Activated CD4-positive, alpha-beta T cell treated with anti-CD3 and anti-CD28 coated beads, Interleukin-2, Interleukin-6, amounts not matched to agents 100 ng/mL and 50 ng/mL, durations not matched to agents 16 hours and 8 hours (primary cell): ENCODE results near the gene TPI1.

ENCODE experiments used
- DNase-seq: peaks from one replicate; pipeline ENCODE4 v3.0.0-alpha.2; 2020

Gene TPI1

DNA sequence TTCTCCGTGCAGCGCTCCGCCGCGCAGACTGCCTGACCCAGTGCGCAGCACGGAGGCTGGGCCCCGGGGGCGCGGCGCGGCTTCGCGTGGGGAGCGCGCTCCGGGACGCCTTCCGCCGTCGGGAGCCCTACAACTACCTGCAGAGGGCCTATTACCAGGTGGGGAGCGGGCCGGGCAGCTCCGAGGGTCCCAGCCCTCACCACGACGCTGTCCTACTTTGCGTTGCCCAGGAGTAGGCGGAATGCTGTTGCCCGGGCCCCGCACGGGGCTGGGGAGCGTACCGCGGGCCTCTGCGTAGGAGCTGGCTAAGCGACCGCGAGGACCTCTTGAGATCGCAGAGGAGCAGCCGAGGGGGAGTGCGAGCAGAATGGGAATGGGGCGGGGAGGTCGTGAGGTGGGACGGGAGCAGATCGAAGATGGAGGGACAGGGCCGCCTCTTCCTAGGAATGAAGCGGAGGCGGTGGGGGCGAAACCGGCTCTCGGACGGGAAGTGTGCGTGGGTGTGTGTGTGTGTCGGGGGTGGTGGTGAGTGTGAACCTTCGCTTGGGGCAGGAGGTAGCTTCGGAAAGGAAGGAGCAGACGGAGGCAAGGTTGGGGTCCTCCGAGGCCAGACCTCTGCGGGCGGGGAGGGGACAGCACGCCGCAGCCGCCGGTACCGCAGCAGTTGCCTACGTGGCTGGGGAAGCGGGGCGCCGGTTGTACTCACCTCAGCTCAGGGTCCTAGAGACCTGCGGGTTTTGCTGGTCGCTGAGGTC, 38.4 kb upstream of the TPI1 start:
- no peak for DNase-seq

DNA sequence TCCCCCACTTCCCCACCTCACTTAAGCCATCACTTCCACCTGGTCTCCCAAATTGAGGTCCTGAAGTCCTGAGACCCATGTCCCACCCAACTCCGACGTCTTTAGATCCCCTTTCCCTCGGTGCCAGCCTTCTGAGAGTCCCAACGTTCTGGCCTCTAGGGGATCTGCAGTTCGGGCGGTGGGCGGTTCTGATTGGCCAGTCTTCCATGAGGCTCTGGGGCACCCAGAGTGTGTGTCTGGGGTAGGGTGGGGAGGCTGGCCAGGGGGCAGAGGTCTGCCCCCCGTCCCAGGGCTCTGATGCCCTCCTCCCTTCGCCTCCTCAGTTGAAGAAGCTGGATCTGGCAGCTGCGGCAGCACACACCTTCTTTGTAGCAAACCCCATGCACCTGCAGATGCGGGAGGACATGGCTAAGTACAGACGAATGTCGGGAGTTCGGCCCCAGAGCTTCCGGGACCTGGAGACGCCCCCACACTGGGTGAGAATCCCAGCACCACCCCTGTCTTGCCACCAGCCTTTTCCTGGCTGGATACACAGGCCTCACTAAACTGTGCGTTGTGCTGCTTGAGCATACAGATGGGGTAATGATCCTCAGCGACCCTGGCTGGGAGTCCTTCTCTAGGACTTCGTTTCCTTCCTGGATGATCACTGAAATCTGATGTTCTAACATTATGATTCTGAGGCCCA, 37.7 kb upstream of the TPI1 start:
- DNase-seq = no peak

DNA sequence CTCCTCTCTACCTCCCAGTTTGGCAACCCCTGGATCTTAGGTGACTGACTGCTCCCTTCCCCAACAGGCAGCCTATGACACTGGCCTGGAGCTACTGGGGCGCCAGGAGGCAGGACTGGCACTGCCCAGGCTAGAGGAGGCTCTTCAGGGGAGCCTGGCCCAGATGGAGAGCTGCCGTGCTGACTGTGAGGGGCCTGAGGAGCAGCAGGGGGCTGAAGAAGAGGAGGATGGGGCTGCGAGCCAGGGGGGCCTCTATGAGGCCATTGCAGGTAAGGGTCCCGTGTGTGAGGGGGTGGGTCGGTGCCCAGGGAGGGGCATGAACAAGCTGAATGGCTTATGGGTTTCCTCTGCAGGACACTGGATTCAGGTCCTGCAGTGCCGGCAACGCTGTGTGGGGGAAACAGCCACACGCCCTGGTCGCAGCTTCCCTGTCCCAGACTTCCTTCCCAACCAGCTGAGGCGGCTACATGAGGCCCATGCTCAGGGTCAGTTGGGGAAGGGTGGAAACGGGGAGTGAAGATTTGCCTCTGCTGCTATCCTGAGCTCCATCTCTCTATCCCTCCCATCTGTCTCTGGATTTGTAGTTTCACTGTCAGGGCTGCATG, 36.9 kb upstream of the TPI1 start:
- DNase-seq = no peak

DNA sequence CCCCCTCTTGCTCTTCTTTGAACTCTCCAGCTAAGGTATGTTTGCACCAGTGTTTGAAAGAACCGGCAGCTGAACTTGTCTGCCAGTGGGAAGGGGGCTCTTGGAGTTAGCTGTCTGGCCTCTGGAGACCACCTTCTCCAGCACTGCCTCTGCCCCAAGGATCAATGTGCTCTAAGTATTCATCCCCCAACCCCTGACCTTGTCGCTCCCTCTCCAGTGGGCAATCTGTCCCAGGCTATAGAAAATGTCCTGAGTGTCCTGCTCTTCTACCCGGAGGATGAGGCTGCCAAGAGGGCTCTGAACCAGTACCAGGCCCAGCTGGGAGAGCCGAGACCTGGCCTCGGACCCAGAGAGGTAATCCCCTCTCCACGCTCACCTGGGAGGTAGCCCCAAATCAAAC, 36.3 kb upstream of the TPI1 start:
- DNase-seq = no peak

DNA sequence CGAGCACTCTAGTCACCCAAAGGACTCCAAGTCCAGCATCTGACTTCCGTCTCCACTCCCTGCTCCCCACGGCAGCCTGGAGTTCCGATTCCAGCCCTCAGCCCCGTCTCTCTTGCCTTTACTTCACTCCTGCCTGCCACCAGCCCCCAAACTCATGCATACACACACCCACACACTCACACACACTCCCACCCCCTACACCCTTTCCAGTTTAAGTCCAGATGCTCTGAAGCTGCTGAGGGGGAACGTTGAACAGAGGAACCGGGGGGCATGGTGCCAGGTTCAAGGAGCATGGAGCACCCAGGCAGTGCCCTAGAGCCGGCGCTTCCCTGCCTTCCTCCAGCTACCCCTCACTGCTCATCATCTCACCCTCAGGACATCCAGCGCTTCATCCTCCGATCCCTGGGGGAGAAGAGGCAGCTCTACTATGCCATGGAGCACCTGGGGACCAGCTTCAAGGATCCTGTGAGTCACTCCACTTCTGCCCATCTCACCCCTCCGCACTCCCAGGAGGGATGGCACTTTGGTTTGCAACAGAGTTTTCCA, 35.8 kb upstream of the TPI1 start:
- DNase-seq = no peak

DNA sequence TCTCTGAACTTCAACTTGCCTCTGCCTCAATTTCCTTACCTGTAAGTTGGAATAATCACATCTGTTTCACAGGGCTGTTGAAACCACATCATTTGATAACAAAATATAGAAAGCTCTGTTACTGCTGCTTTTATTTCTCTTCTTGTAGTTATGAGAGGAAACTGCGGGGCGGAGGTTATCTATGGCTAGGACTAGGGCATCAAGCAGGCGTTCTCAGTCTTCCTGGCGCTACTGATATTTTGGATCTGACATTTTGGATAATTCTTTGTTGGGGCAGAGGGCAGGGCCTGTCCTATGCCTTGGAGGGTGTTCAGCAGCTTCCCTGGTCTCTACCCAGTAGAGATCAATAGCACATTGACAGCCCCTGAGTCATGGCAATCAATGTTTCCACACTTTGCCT, 35.2 kb upstream of the TPI1 start:
- no peak for DNase-seq

DNA sequence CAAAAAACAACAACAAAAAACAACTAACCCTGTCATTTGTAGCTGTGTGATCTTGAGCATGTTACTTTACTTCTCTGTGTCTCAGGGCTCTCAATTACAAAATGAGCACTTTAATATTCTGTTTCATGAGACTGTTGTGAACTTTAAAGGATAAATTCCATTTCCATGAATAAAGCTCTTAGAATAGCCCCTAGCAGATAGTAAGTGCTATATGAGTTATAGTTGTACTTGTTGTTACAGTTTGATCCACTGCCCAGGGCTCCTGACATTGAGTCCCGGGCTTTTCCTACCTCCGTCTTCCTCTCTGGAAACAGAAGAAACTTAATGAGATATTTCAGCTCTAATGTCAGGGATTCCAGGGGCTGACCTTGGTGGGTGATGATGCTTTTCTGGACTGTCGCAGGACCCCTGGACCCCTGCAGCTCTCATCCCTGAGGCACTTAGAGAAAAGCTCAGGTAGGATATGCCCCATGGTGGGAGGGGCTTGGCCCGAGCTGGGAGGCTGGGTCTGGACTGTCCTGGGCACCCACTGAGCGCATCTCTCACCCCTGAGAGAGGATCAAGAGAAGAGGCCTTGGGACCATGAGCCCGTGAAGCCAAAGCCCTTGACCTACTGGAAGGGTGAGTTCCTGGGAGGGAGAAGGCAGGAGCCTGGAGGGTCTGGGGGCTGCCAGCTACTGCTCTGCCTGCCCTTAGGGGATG, 34.0 kb upstream of the TPI1 start:
- DNase-seq = no peak

DNA sequence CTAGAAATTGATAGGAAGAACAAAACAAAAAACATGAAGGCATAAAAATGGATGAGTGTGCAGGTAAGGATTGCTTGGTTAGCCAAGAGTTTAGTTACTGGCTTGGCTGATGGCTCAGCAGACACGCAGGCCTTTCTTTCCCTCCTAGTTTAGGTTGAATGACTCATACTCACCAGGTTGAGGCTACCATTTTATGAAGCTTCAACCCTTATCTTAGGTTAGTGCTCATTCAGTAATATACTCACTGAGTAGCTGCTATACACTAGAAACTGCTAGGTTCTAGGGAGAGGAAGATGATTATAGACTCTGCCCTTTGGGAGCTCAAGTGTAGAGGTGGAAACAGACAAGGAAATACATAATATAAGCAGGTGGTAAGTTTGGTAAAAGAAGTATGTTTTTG, 33.1 kb upstream of the TPI1 start:
- no peak for DNase-seq

DNA sequence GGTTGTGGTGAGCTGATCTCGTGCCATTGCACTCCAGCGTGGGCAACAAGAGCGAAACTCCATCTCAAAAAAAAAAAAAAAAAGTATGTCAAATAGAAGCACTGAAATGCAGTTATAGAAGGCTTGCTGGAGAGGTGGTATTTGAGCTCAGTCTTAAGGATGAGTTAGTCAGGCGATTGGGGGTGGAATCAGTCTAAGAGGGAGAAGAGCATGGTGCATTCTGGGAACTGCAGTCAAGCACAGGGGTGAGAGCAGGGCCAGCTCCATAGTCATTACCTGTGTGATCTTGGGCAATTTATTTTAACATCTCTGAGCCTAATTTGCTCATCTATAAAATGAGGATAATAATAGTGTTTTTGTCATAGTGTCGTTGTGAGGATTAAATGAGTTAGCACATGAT, 32.5 kb upstream of the TPI1 start:
- no peak for DNase-seq

DNA sequence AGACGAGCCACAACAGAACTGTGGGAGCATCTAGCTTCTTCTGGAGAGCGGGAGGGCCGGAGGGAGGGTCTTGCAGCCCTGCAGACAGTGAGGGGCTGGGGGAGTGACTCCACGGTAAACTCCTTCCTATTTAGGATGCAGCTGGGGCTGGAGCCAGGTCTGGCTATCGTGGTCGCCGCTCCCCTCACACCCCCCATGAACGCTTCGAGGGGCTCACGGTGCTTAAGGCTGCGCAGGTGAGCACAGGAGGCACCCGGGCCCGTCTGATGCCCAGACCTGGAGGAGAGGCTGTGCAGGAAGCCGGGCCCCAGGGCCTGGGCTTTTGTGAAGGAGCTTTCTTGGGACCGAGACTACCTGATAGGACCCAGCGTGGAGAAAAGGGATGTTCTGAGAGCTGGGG, 30.5 kb upstream of the TPI1 start:
- DNase-seq = no peak

DNA sequence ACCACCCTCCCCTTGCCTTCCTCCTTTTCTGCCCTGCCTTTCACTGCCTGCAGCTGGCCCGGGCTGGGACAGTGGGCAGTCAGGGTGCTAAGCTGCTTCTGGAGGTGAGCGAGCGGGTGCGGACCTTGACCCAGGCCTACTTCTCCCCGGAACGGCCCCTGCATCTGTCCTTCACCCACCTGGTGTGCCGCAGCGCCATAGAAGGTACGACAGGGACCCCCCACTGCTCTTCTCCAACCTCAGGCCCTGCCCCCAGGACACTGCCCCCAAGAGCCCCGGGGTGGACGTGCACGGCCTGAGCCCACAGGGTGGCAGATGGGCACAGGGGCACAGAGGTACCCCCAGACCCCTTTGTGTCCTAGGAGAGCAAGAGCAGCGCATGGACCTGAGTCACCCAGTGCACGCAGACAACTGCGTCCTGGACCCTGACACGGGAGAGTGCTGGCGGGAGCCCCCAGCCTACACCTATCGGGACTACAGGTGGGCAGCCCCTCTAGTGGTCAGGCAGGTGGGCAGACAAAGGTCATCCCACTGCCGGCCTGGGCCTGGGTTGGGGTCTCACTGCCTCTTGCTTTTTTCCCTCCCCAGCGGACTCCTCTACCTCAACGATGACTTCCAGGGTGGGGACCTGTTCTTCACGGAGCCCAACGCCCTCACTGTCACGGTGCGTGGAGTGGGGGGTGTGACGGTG, 29.8 kb upstream of the TPI1 start:
- DNase-seq = no peak

DNA sequence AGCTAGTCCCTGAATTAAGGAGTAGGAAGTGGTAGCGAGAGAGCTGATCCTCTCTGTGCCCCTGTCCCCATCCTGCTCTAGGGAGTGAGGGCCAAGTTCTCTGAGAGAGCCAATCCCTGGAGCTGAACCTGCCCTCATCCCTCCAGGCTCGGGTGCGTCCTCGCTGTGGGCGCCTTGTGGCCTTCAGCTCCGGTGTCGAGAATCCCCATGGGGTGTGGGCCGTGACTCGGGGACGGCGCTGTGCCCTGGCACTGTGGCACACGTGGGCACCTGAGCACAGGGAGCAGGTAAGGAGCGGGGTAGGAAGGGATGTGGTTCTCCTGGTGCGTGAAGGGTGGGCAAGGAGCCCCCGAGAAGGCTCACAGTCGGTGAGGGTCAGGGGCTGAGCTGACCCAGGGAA, 28.5 kb upstream of the TPI1 start:
- no peak for DNase-seq

DNA sequence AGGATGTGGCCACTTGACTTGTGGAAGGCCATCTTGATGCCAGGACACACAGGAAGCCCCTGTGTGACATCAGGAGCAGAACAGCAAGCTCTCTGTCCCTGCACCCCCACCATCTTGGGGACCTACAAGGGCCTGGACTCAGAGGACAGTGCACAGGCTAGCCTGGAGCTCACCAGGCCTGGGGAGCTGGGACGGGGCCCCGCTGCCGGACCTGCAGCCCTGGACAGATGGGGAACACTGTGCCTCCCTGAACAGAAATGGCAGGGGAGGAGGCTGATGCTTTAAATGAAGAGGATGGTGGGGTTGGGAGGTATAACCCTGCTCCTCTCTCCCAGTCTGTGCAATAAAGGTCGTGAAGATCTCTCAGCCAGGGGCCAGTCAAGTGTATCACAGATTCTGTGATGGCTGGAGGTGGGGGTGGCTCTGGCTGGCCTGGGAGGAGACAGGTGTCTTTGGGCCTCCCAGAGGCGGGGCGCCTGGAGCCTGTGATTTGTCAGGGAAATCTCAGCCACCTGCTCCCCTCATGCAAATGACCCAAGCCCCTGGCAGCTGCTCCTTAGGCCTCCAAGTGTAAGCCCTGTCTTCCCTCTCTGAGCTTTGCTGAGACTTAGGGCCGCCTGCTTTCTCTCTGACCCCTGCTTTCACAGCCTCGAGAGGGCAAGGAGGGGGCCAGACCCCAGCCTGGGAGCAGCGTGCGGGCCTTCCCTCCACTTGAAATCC, 27.7 kb upstream of the TPI1 start:
- no peak for DNase-seq

DNA sequence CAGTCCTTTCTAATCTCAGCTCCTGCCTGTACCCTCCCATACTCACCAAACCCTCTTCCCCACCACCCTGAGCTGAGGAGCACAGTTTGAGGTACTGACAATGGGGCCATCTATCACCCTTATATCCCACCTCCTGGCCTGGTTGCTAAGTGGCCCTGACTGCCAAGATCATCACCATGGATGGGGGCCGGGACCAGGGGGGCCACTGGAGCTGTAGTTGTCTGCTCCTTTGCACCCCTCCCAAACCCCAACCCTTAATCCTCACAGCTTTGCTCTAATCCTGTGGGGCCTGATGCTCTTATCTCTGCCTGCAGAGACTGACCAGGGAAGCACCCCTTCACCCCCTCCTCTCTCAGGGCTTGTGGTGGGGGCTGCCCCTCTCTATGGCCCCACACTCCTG, 27.0 kb upstream of the TPI1 start:
- no peak for DNase-seq

DNA sequence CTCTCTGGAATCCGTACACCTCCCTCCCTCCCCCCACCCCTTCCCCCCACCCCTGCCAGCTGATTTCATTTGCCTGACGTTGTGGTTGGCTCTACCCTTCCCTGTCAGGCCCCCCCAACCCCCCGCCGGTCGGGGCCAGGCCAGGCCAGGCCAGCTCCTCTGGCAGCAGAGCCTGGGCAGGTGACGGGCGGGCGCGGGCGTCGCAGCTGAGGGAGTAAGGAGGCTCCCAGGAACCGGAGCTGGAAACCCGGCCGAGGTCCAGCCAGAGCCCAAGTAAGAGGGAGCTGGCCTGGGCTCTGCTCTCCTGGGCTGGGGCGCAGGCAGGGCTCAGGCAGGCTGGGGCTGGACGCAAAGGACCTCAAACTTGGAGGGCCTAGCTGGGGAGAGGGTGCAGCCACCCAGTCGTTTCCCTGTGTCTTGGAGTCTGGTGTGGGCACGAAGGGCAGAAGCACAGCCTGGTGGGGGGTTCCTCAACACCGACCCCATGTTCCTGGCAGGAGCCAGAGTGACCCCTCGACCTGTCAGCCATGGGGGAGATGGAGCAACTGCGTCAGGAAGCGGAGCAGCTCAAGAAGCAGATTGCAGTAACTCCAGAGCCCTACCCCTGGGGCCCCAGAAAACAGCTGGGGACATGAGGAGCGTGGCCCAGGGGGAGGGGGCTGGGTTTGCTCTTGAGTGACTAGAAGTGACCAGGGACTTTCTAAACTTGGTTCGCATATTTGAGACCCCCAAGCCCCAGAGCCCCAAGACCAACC, 26.4 kb upstream of the TPI1 start, which contains the start of gene GNB3:
Gene GNB3 (plus strand): TSS at position 165 of the 755 bp plus-strand sequence. CDS start 363 bp downstream, at position 528.
- no peak for DNase-seq

DNA sequence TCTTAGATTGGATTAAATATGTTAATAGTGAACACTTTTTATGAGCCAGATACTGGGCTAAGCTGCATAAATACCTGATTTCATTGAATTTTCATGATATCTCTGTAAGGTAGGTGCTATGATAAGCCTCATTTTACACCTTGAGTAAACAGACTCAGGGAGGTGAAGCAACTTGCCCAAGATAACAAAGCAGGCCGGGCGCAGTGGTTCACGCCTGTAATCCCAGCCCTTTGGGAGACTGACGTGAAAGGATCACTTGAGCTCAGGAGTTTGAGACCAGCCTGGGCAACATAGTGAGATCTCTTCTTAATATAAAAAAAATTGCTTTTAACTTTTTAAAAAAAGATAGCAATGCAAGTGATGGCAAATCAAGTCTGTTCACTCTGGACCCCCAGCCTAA, 25.3 kb upstream of the TPI1 start:
- DNase-seq = no peak

DNA sequence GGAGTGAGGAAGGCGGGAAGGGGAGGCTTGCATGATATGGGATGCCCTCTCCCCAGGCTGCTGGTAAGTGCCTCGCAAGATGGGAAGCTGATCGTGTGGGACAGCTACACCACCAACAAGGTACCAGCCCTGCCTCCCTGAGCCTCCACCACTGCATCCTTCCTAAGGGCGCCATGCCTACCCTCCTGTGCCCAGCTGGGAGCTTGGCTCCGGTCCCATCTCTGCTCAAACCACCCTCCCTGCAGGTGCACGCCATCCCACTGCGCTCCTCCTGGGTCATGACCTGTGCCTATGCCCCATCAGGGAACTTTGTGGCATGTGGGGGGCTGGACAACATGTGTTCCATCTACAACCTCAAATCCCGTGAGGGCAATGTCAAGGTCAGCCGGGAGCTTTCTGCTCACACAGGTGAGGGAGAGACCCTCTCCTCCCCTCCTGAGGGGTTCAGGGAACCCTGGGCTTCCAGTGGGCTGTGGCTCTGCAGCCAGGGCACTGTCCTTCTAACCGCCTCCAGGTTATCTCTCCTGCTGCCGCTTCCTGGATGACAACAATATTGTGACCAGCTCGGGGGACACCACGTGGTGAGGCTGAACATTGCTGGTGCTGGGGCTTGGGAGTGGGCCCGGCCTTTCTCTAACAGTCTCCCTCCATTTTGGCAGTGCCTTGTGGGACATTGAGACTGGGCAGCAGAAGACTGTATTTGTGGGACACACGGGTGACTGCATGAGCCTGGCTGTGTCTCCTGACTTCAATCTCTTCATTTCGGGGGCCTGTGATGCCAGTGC, 24.0 kb upstream of the TPI1 start:
- DNase-seq = no peak

DNA sequence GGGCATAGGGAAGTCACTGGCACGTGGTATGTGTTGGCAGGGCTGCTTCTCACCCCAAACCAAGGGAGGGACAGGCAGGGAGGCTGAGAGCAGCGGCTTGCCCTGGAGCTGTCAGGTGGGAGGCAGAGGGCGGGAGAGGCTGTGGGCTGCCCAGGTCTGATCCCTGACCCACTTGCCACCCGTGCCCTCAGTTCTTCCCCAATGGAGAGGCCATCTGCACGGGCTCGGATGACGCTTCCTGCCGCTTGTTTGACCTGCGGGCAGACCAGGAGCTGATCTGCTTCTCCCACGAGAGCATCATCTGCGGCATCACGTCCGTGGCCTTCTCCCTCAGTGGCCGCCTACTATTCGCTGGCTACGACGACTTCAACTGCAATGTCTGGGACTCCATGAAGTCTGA, 21.9 kb upstream of the TPI1 start:
- DNase-seq = no peak

DNA sequence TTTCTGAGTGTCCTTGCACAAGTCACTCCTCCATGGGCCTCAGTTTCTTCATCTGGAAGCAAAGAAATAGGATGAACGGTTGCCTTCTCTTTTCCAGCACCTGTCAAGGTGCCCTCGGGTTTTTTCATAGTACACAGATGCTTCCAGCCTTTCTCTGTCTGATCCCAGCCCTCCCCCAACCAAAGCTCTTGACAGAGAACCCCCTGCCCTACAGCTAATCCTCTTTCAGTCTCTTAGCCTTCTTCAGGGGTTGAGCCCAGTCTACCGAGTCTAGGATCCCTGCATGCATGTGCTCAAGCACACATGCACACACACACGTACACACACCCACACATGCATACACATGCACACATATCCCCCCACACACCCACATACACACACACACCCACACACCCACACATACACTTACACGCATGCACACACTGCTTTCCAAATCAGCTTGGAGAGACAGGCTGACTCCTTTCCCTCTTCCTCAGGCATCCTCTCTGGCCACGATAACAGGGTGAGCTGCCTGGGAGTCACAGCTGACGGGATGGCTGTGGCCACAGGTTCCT, 20.9 kb upstream of the TPI1 start:
- DNase-seq = no peak

DNA sequence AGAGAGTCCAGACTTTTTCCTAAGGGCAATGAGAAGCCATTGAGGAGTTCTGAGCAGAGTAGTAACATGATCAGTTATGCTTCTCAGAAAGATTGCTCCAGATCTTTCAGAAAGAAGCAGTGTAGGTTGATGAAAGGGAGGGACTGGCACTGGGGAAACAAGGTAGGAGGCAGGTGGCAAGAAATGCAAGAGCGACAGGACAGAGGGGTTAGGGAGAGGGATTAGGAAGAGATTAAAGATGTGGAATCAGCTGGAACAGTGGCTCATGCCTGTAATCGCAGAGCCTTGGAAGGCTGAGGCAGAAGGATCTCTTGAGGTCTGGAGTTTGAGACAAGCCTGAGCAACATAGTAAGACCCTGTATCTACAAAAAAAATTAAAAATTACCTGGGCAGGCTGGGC, 19.7 kb upstream of the TPI1 start:
- no peak for DNase-seq
